HG02884 (cell line): ENCODE data around the gene PTGES3.
"Not testable (repeated sequence)": the region's sequence is repeated elsewhere in the genome, so short reads cannot be mapped to it uniquely, and the experiment has no call there.

ENCODE experiments used
- ATAC-seq: cut with Tn5 transposase; IDR thresholded peaks from one replicate; pipeline ENCODE4 v1.9.1; 2021; ENCODE audit warnings: mild to moderate bottlenecking, moderate library complexity; ENCODE audit not compliant: unreplicated experiment

PTGES3 gene, protein sequence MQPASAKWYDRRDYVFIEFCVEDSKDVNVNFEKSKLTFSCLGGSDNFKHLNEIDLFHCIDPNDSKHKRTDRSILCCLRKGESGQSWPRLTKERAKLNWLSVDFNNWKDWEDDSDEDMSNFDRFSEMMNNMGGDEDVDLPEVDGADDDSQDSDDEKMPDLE

DNA sequence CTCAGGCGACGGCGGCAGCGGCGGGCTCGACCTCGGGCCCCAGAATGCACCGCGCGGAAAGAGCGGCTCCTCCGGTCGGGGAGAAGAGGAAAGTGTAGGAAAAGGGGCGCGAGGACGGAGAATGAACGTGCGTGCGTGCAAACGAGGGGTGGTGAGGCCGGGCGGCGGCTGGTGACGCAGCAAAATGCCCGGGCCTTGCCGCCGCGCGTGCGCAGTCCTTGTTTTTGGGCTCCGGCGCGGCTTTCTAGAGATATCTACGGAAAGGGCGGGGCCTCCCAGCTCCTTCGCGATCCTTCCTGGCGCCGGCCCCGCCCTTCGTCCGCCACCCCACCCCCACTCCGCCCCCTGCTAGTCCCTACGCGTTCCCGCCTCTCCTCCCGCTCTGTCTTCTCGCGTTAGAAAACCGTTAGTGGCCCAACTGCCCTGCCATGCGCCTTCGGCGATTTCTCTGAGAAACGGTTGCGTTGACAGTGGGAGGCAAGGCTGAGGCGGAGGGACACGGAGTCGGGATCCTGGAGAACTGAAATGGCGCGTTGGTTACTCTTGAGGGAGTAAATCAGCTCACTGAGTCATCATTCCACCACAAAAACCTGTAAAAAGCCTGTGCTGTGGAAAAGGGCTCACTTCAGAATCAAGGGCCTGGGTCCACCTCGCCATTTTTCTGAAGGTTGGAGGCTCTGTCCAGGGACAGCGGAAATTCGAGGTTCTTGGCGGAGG lies at the start of gene PTGES3:
TSS of gene PTGES3 (minus strand) at position 156 of the 717 bp plus-strand sequence. CDS start 285 bp downstream, outside the sequence.
- peak; percentile 61 for ATAC-seq

DNA sequence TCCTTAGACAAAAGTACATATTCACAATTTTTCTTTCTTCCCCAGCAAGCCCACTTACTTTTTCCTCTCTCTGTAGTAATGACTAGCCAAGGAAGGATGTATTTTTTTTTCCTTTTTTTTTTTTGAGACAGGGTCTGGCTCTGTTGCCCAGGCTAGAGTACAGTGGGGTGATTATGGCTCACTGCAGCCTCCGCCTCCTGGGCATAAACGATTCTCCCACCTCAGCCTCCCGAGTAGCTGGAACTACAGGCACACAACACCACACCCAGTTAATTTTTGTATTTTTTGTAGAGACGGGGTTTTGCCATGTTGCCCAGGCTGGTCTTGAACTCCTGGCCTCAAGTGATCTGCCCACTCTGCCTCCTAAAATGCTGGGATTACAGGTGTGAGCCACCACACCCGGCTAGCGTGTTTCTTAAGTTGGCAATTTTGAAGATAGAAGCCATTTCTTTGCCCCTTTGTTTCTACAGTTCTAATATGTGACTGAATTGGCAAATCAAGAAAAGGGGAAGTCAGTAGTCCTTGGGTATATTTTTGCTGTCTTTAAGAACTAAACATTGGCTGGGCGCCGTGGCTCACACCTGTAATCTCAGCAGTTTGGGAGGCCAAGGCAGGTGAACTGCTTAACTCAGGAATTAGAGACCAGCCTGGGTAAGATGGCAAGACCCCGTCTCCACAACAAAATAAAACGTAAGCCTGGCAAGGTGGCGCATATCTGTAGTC lies 40.2 kb upstream of the PTGES3 start:
- ATAC-seq, result no peak

DNA sequence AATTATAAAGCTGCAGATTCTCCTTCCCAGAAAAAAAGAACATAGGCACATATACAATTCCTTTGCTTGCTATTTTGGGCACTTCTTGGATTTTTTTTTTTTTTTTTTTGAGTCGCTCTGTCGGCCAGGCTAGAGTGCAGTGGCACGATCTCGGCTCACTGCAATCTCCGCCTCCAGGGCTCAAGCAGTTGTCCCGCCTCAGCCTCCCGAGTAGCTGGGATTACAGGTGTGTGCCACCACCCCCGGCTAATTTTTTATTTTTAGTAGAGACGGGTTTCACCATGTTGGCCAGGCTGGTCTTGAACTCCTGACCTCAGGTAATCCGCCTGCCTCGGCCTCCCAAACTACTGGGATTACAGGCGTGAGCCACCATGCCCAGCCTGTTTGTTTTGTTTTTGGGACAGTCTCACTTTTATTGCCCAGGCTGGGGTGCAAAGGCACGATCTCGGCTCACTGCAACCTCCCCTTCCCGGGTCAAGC lies 38.2 kb upstream of the PTGES3 start:
- not testable (repeated sequence) for ATAC-seq

DNA sequence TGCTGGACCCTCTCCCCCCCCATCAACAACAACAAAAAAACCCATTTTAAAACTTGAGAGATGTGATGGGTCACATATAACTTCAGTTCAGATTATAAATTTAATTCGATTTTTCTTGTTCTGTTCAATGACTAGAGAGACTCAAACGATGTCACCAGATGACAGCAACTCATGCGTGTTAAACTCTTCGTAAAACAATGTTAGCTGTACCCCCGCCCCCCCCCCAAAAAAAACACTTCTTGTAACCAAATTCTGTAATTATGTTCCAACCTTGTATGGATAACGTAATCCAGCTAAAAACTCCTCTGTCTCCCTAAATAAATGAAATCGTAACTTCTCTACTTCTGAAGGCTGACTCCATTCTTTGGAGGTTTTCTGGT lies 37.6 kb upstream of the PTGES3 start:
- ATAC-seq, result no peak

DNA sequence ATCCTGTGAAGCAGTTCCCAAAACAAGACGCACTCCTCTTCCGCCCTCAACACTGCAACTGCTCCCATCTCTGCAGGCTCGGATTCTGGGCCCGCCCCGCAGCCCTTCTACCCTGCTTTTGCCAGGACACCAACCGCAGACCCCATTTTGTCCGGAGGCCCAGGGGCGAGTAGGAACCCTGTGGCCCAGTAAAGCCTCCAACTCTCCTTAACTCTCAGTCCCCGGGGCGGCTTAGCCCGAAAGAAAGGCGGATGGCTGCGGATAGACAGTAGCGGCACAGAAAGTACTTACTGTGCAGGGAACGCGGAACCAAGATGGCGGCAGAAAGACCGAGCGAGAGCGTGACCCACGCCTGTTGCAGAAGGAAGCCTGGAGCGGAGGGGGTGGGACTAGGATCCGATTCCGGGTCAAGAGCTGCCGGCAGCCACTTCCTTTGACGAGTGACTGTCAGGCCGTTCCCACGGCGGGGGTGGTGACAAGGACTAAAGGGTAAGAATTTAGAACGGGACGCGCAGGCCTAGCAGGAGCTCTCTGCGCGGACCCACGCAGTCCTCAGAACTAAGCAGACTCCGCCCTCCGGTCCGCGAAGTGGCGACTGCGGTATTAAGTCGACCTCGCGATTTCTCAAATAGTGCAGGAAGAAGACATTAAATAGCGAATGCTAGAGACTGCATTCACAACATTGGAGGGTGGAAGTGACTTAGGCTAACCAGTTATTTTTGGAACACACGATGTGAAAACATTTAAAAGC lies 37.1 kb upstream of the PTGES3 start, which contains the start of gene NACA:
TSS of gene NACA (minus strand) at position 328 of the 751 bp plus-strand sequence. CDS start 778 bp downstream, outside the sequence.
- peak; percentile 93 for ATAC-seq

DNA sequence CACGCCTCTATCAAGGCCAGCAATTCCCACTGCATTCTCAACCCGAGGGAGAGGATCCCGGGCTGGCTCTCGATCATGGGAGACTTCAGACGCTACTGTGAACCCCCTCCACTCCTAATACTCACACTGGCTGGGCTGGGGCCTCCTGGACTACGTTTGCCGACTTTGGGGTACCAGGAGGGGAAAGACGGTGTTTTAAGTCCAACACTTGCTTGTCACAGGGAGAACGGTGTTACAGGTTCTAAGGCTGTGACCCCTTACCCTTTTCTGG lies 36.6 kb upstream of the PTGES3 start:
- no peak for ATAC-seq

DNA sequence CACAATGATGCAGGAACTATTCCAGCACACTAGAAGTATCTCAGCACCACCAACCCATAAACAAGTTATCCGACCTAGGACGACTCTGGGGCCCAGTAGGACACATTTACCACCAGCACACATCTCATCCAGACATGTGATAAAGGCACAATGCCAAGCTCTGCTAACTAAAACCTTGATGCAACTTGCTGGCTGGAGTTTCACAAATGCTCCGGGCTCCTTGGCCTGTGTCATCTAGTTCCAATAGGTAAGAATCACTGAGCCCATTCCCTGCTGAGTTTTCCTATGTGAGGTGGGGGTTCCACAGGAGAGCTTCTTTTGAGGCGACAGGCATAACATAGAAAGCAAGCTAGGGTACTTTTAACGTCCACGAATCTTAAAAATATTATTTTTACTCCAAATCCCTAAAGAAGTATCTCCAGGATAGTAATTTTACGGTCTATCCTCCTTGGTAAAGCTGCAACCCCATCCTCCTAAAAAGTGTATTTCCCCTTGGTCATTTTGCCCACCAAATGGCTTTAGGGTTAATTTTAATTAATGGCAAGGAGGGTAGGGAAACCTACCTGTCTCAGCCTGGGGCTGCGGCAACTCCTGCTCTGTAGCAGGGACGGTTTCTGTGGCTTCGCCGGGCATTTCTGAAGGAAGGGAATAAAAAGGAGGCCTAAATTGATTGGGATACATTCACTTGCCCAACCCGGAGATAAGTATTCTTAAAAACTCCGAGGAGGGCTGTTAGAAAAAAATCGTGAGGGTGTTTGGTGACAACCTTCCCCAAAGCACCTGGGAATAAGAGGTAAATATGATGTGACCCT lies 36.0 kb upstream of the PTGES3 start:
- ATAC-seq, result no peak

DNA sequence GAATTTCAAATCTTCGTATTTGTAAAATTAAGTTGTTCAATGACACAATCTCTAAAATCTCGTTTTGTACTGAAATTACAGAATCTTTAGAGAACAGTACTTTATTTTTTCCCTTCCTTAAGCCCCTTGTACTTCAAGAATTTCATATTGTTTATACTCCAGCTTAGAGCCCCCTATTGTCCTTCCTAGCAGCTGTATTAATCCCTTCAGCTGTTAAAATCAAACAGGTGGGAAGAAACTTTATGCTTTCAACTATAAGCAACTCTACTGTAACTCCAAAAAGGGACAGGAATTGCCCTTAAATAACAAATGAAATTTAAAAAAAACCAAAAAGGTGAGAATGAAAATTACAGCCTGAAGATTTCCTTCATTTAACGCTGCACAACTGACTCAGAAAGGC lies 35.3 kb upstream of the PTGES3 start:
- ATAC-seq, result no peak

DNA sequence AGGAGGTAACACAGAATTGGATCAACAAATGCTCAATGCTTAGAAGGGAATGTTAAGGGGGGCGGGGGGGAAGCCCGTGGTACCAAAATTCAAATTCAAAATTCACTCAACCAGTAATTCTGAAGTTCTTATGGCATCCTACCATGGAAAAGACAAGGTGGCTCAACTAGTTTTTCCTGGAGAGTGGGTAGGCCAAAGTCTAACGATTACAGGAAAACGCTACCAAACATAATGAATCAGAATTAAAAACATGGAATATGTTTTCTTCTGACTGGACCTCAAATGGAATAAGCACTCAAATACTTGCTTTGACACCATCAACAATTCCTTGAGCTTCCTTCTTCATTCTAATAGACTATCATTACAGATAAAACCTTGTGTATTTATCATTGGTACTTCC lies 34.7 kb upstream of the PTGES3 start:
- ATAC-seq, result no peak

DNA sequence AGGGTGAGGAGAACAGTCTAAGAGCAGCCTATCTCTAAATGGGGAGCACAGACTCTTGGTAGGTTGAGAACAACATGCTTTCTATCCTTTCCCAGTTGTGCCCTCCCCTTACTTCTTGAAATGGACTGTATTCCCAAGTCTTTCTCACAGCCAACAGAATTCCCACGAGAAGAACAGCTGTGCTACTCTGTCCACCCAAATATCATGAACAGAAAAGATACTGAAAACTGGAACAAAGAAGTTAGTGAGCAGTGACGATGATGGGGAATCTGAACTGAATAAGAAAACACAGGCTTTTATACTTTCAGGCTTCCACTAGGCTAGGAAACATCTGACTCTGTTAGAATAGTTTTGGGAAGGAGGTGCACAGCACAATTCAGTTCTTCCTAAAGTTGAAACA lies 33.6 kb upstream of the PTGES3 start:
- no peak for ATAC-seq

DNA sequence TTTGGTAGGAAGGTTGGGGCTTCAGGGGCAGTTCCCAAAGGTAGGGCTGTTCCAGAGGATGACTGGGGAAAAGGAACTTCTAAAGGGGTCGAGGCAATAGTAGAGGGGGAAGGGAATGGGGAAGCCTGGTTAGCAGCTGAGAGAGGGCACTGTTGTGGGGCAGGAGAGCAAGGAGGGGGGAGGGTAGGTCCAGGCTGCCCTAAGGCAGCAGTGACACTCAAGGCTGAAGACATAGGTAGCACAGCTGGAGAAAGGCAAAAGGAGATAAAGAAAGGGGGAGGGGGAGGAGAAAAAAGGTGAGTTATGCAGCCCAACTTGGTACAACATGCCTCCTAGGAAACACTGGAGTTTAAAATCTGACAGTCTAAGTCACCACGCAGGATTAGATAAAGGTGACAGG lies 33.1 kb upstream of the PTGES3 start:
- no peak for ATAC-seq

DNA sequence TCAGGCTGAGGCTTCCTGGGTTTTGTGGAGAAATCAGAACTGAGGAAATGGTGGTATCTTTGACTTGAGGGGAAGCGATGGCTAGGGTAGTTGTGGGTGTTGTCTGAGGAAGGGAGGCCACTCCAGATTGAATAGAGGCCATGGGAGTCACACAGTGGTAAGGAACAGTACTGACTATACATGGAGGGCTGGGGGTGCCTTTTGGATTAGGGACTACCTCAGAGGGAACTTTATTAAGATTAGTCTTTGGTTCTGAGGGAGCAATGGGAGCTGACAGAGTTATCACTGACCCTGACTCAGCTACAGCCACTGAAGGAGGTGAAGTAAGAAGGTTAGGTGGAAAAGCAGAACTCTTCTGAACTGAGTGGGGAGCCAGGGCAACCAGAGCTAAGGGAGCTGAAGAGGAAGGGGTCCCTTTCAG lies 32.7 kb upstream of the PTGES3 start:
- no peak for ATAC-seq

DNA sequence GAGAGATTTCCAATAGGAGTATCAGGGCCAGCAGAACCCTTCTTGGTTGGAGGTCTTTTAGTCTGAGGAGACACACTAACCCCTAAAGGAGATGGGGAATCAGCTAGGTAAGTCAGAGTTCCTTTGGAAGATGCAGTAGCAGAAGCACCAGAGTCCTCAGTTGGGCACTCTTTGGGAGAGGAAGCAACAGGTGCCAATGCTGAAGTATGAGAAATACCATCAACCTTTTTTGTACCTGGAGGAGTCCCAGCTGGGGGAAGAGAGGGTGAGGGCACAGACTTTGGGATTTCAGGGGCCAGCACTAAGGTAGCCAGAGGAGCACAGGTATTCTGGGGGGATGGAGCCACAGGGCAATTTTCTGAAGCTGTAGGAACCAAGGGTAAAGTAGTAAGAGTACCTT lies 31.0 kb upstream of the PTGES3 start:
- no peak for ATAC-seq

DNA sequence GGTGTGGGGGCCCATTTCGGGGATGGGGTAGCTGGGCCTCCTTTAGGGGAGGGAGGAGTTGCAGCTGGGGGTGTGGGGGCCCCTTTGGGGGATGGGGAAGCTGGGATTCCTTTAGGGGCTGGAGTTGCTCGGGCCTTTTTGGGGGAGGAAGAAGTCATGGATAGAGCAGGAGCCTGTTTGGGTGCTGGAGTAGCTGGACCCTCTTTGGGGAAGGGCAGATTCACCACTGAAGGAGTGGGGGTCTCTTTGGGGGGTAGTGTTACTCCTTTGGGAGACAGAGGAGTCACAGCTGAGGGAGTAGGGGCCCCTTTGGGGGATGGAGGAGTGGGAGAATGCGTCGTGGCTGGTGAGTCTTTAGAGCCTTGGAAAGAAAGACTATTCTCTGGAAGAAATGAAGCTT lies 30.6 kb upstream of the PTGES3 start:
- no peak for ATAC-seq

DNA sequence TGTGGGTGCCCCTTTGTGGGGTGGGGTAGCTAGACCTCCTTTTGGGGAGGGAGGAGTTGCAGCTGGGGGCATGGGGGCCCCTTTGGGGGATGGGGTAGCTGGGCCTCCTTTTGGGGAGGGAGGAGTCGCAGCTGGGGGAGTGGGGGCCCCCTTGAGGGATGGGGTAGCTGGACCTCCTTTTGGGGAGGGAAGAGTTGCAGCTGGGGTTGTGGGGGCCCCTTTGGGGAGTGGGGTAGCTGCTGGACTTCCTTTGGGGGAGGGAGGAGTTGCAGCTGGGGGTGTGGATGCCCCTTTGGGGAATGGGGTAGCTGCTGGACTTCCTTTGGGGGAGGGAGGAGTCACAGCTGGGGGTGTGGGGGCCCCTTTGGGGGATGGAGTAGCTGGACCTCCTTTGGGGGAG lies 30.1 kb upstream of the PTGES3 start:
- no peak for ATAC-seq

DNA sequence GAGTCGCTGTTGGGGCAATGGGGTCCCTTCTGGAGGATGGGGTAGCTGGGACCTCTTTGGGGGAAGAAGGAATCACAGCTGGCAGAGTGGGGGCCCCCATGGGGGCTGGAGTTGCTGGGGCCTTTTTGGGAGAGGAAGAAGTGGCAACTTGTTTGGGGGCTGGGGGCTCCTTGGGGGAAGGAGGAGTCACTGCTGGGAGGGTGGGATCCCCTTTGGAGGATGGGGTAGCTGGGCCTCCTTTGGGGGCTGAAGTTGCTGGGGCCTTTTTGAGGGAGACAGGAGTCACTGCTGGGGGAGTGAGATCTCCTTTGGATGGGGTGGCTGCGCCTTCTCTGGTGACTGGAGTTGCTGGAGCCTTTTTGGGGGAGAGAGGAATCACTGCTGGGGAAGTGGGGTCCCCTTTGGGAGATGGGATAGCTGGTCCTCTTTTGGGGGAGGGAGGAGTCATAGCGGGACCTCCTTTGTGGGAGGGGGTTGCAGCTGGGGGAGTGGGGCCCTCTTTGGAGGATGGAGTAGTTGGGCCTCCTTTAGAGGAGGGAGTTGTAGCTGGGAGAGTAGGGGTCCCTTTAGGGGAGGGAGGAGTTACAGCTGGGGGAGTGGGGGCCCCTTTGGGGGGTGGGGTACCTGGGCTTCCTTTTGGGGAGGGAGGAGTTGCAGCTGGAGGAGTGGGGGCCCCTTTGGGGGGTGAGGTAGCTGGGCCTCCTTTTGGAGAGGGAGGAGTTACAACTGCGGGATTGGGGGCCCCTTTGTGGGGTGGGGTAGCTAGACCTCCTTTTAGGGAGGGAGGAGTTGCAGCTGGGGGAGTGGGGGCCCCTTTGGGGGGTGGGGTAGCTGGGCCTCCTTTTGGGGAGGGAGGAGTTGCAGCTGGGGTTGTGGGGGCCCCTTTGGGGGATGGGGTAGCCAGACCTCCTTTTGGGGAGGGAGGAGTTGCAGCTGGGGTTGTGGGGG lies 29.1 kb upstream of the PTGES3 start:
- ATAC-seq, result no peak

DNA sequence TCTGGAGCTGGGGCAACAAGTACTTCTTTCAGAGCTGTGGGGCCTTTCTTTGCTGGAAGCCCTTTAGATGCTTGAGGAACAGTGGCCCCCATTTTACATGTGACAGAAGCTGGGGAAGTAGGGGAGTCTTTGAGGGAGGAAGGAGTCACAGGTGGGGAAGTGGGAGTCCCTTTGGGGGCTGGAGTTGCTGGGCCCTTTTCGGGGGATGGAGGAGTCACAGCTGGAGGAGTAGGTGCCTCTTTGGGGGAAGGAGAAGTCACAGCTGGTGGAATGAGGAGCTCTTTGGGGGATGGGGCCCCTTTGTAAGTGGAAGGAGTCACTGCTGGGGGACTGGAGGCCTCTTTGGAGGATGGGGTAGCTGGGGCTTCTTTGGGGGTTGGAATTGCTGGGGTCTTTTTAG lies 28.4 kb upstream of the PTGES3 start:
- no peak for ATAC-seq

DNA sequence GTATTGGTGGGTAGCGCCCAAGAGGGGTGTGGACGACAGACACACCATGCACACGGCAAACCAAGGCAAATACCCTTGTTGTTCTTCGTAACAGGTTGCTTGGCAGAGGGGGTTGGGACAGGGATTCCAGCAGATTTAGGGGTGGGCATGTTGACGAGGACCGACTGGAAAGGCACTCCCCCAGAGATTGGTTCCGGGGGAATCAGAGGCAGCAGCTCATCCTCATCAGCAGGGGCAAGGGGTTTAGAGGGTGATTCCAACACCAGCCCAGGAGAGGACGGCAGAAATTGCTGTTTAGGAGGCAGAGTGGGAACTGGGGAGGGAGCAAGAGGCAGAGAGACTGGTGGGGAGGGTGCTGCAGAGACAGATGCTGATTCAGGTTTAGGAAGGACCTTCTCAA lies 27.7 kb upstream of the PTGES3 start:
- ATAC-seq, result no peak

DNA sequence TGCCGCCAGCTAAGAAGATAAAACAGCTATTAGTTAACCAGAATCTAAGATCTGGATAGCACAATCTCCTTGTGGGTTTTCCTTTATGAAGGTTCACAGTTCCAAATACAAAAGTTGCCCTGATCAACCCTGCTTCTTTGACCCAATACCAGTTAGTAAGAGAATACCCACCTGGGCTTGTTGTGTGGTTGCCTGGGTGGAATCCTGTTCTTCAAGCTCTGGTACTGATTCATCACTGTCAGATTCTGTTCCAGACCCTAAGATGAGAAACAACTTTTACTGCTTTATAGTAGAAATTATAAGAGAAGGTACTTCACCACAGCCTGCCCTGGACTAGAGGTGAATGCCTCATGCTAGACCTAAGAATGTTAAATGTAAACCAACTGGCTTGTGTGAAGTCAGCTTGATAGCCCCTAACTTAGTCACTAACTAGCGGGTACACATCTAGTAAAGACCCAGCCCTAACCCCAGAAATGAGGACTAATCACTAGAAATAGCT lies 26.4 kb upstream of the PTGES3 start:
- ATAC-seq, result no peak
